Endothelial cell of umbilical vein (primary cell): ENCODE data around the gene ETV6. TPM values are rescaled to one million over a fixed set of nuclear protein-coding genes. Genes with fewer than 3 reads are reported as not detected.

Source experiments
- BruUV-seq: library from RNA; stranded (reverse); fragments of 400-500 nt; replicated peaks from 2 replicates; lab custom pipeline; 2021; lab: Mats Ljungman, UMichigan
- CTCF ChIA-PET: fragments of 300-600, 350-600 bp; sonication (Branson Sonifier 250); formaldehyde crosslinking; loops from one replicate; lab custom pipeline; 2021; ENCODE audit warnings: antibody characterized with exemption, inconsistent platforms; lab: Charles Lee
- POLR2A ChIA-PET: fragments of 300-600, 350-600 bp; sonication (Branson Sonifier 250); formaldehyde crosslinking; loops from one replicate; lab custom pipeline; 2021; ENCODE audit warnings: antibody characterized with exemption, inconsistent platforms; lab: Charles Lee
- DNase-seq: peaks from one replicate; pipeline ENCODE4 v3.0.0-alpha.2; 2011; ENCODE audit warnings: low read depth, low spot score
- FAIRE-seq: peaks from 2 replicates; lab custom pipeline; 2011; peaks lifted over from hg19 to GRCh38; lab: Jason Lieb, UNC
- H2AFZ ChIP-seq: 2 replicates; pipeline ENCODE4 v1.6.0; 2012; ENCODE audit warnings: low read depth, low read length, control low read depth, inconsistent platforms
- H3K27ac ChIP-seq: 2 replicates; pipeline ENCODE4 v1.5.1; 2011; ENCODE audit warnings: low read depth, mild to moderate bottlenecking, control low read depth, low read length, moderate library complexity; ENCODE audit not compliant: insufficient read depth
- H3K27me3 ChIP-seq, 2 experiments: 2 replicates each; pipeline versions ENCODE4 v1.6.0 to v1.6.1; 2011; ENCODE audit warnings: low read length in 2 of 2, mixed read lengths in 1 of 2; ENCODE audit not compliant: control insufficient read depth in 2 of 2, insufficient read depth in 2 of 2
- H3K36me3 ChIP-seq, 2 experiments: 2 replicates in 1 of 2; 3 replicates in 1 of 2; pipeline ENCODE4 v1.5.1; 2011; ENCODE audit warnings: low read length in 2 of 2, mild to moderate bottlenecking in 1 of 2, moderate library complexity in 1 of 2; ENCODE audit not compliant: control insufficient read depth in 2 of 2, insufficient read depth in 2 of 2; ENCODE audit errors: extremely low read depth in 1 of 2
- H3K4me1 ChIP-seq: 3 replicates; pipeline ENCODE4 v1.5.1; 2011; ENCODE audit warnings: mild to moderate bottlenecking, low read length; ENCODE audit not compliant: control insufficient read depth, insufficient read depth; ENCODE audit errors: extremely low read depth
- H3K4me2 ChIP-seq: 2 replicates; pipeline ENCODE4 v1.6.1; 2011; ENCODE audit warnings: low read length, control low read depth, mixed read lengths; ENCODE audit not compliant: insufficient read depth
- H3K4me3 ChIP-seq, 3 experiments: fragments of 200-600 bp in 1 of 3; sonication (generic), shearing (Covaris generic) in 1 of 3; replicated peaks in 1 of 3; 2 replicates each; pipeline ENCODE4 v1.5.1; 2011 to 2016; ENCODE audit warnings: control low read depth in 3 of 3, low read length in 3 of 3, mild to moderate bottlenecking in 2 of 3, inconsistent platforms in 1 of 3, low read depth in 1 of 3, moderate library complexity in 1 of 3; ENCODE audit not compliant: insufficient read depth in 1 of 3
- H3K79me2 ChIP-seq: 2 replicates; pipeline ENCODE4 v1.6.0; 2012; ENCODE audit warnings: low read length, inconsistent platforms; ENCODE audit not compliant: control insufficient read depth, insufficient read depth
- H3K9ac ChIP-seq: replicated peaks from 2 replicates; pipeline ENCODE3; 2011; ENCODE audit warnings: low read length, control low read depth; ENCODE audit not compliant: insufficient read depth; ENCODE audit errors: extremely low read depth
- H3K9me1 ChIP-seq: replicated peaks from 3 replicates; pipeline ENCODE4 v1.6.0; 2011; ENCODE audit warnings: mild to moderate bottlenecking, low read length; ENCODE audit not compliant: control insufficient read depth, insufficient read depth; ENCODE audit errors: extremely low read depth
- H3K9me3 ChIP-seq: replicated peaks from 2 replicates; pipeline ENCODE4 v1.5.1; 2012; ENCODE audit warnings: low read length, inconsistent platforms; ENCODE audit not compliant: control insufficient read depth, insufficient read depth
- H4K20me1 ChIP-seq: replicated peaks from 2 replicates; pipeline ENCODE3; 2011; ENCODE audit warnings: mild to moderate bottlenecking, low read length; ENCODE audit not compliant: control insufficient read depth, insufficient read depth; ENCODE audit errors: extremely low read depth
- EZH2 ChIP-seq: IDR thresholded peaks from 2 replicates; pipeline ENCODE4 v1.6.1; 2012; ENCODE audit warnings: borderline replicate concordance, low read depth, mild to moderate bottlenecking, moderate library complexity, low read length, inconsistent platforms; ENCODE audit not compliant: severe bottlenecking
- FOS ChIP-seq: IDR thresholded peaks from 2 replicates; pipeline ENCODE4 v1.6.1; 2011; ENCODE audit warnings: mild to moderate bottlenecking, low read length, moderate library complexity, borderline replicate concordance; ENCODE audit not compliant: insufficient read depth
- GATA2 ChIP-seq: IDR thresholded peaks from 2 replicates; pipeline ENCODE4 v1.7.0; 2011; ENCODE audit warnings: low read depth, mild to moderate bottlenecking, moderate library complexity, mixed read lengths, low read length; ENCODE audit not compliant: insufficient read length, insufficient read depth
- JUN ChIP-seq: IDR thresholded peaks from 2 replicates; pipeline ENCODE4 v1.6.1; 2011; ENCODE audit warnings: borderline replicate concordance, low read depth; ENCODE audit not compliant: insufficient read length, insufficient read depth
- MYC ChIP-seq: IDR thresholded peaks from one replicate; pipeline ENCODE4 v1.6.1; 2011; ENCODE audit warnings: mild to moderate bottlenecking, low read depth, low read length
- POLR2A ChIP-seq: IDR thresholded peaks from 2 replicates; pipeline ENCODE4 v1.6.1; 2012; ENCODE audit warnings: low read depth, mild to moderate bottlenecking, control low read depth, low read length
- POLR2AphosphoS5 ChIP-seq: IDR thresholded peaks from 2 replicates; pipeline ENCODE4 v1.6.1; 2012; ENCODE audit warnings: low read depth, mild to moderate bottlenecking, control low read depth, low read length, moderate library complexity; ENCODE audit not compliant: insufficient read depth
- dilution Hi-C: fragments of 300-500 bp; cut with MboI; formaldehyde crosslinking; loops from one replicate; pipeline ENCODE4 v1.15.0; 2019; ENCODE audit warnings: low sequenced_read_pairs; ENCODE audit not compliant: extremely low pct_ligation_motif_present
- intact Hi-C: fragments of 100-400 bp; cut with micrococcal nuclease; formaldehyde crosslinking; loops from one replicate; pipeline ENCODE4 v1.10.0; 2022
- polyA plus RNA-seq, 4 experiments: library from polyadenylated mRNA; depleted of rRNA in 3 of 4; stranded (reverse) in 3 of 4; unstranded in 1 of 4; fragments of >200 nt; gene quantifications; 2 replicates each; pipeline versions ENCODE4 v1.2.1 to v1.2.3, GENCODE V29; 2011 to 2012; ENCODE audit warnings: missing spikeins in 1 of 4
- total RNA-seq: library from RNA; stranded (reverse); gene quantifications from 2 replicates; pipeline ENCODE4 v1.2.3, GENCODE V29; 2021
- TF ChIP-seq, protein P1 (sequence below): IDR thresholded peaks from 2 replicates; pipeline ENCODE4 v1.6.1; 2011; ENCODE audit not compliant: insufficient read depth, insufficient read length
- TF ChIP-seq, protein P2 (sequence below), 2 donors: IDR thresholded peaks; 1 replicate in 1 of 2; 2 replicates in 1 of 2; pipeline ENCODE4 v1.5.1; 2011; ENCODE audit warnings: low read length in 2 of 2, mild to moderate bottlenecking in 2 of 2, moderate library complexity in 2 of 2, control low read depth in 1 of 2, inconsistent platforms in 1 of 2, low read depth in 1 of 2; ENCODE audit not compliant: insufficient read depth in 1 of 2; ENCODE audit errors: extremely low read depth in 1 of 2

The ETV6 gene
- total and polyA plus RNA-seq, 2 donors (not counting 3 experiments of a cell fraction or from before 2014, with no cell fraction given): 15.9 to 57.1 TPM

DNA sequence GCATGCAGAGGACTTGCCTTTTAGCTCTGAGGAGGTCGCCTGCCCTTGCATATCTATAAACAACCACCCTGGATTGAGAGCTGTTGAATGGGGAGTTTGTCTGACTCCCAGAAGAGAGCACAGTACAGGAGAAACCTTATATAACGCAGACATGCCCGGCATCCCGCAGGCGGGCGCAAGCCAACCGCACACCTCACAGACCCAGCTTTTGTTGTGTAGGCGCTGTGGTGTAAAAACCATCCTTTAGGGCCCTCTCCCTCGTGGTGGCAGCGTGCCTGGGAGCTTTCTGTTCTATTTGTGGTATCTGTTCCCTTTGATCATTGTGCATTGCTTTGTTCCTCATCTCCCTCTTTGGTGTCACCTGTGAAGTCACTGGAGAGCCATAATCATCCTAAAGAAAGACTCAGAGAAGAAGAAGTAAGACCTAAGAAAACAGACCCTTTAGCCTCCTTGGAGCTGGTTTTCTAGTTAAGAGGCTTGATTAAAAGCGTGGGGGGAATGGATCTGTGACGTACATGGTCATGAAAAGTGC, 77.7 kb downstream of the ETV6 start:
- DNase-seq (no peak), FAIRE-seq (no peak)
- dilution Hi-C loops (no loop called here), intact Hi-C loops (no loop called here)
- H3K79me2 ChIP-seq: peaks cover 82% of the 10 kb centered on the region
- no peaks in the 10 kb centered on the region for H3K9me3 ChIP-seq
- no peak overlapping the region for H3K4me2 ChIP-seq
- no peak overlapping the region for H3K9ac ChIP-seq
- peaks cover 0 to 2% of the 10 kb centered on the region in 2 experiments for H3K36me3 ChIP-seq
- no peak overlapping the region for H2AFZ ChIP-seq
- H4K20me1 ChIP-seq: no peaks in the 10 kb centered on the region
- CTCF ChIA-PET: interaction anchor here (0.8 to 1.4 kb wide), 6 partner anchors 17 to 306 kb away, joined by 3 to 4 read pairs (median 3); no protein-coding TSS in a partner anchor
- no peak overlapping the region for H3K4me3 ChIP-seq
- no peaks in the 10 kb centered on the region for H3K27me3 ChIP-seq
- POLR2A ChIA-PET: no interaction called here
- H3K27ac ChIP-seq: no peak overlapping the region
- peaks cover 65% of the 10 kb centered on the region for H3K4me1 ChIP-seq
- no TSS peak for BruUV-seq
- TF ChIP-seq POLR2A (no peak), GATA2 (no peak), POLR2AphosphoS5 (no peak), JUN (no peak), EZH2 (no peak), MYC (no peak), FOS (no peak)
- TF ChIP-seq, protein P1, sequence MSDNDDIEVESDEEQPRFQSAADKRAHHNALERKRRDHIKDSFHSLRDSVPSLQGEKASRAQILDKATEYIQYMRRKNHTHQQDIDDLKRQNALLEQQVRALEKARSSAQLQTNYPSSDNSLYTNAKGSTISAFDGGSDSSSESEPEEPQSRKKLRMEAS: no peak
- TF ChIP-seq, protein P2, sequence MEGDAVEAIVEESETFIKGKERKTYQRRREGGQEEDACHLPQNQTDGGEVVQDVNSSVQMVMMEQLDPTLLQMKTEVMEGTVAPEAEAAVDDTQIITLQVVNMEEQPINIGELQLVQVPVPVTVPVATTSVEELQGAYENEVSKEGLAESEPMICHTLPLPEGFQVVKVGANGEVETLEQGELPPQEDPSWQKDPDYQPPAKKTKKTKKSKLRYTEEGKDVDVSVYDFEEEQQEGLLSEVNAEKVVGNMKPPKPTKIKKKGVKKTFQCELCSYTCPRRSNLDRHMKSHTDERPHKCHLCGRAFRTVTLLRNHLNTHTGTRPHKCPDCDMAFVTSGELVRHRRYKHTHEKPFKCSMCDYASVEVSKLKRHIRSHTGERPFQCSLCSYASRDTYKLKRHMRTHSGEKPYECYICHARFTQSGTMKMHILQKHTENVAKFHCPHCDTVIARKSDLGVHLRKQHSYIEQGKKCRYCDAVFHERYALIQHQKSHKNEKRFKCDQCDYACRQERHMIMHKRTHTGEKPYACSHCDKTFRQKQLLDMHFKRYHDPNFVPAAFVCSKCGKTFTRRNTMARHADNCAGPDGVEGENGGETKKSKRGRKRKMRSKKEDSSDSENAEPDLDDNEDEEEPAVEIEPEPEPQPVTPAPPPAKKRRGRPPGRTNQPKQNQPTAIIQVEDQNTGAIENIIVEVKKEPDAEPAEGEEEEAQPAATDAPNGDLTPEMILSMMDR (IDR thresholded peaks at IDR 0.05; ENCODE audit: extremely low read depth in 1 of 2, insufficient read depth in 1 of 2, low read depth in 1 of 2, low read length in 2 of 2): no peak
- H3K9me1 ChIP-seq: no peaks in the 10 kb centered on the region
